SIG-M5 (cell line): ENCODE measurements around the gene ANTXR1.

ENCODE experiments used
- DNase-seq: peaks from one replicate; lab custom pipeline; 2025; lab: John Stamatoyannopoulos, UW

Gene ANTXR1

GRCh38 chr2:69007169-69007568 lies 5.8 kb upstream of the ANTXR1 start:
- DNase-seq = no peak

- DNase-seq = no peak
Observed at GRCh38 chr2:69007603-69008002, 5.4 kb upstream of the ANTXR1 start.

DNA sequence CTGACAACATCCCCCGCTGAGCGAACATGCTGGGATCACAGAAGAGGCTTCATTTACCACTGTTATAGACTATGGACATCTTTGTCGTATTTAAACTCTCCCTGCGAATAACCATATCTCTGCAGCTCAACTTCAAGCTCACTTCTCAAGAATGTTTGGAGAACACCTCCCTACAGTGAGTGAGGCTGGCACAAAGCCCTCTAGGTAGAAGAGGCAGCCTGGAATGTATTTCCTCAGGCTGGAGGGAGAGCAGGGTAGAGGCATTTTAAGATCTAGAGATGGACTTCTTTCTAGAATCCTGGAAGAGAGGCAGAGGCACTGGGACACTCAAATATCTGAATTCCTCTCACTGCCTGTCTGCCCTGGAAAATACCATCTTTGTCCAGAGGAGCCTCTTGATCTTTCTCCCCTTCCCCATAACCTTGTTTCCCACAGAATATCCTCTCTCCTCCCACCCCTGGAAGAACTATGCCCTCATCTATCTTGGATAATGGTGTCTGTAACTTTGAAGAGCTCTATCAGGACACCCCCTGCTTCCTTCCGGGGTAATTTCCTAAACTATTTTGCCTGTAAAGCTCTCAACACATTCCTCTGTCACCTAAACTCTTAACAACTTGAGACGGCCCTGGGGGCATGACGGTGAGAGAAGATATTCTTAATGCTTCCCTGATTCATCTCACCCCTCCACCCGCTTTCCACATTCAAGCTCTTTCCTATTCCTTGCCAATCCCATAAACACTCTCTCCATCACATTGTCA lies 2.4 kb upstream of the ANTXR1 start:
- DNase-seq = no peak

DNA sequence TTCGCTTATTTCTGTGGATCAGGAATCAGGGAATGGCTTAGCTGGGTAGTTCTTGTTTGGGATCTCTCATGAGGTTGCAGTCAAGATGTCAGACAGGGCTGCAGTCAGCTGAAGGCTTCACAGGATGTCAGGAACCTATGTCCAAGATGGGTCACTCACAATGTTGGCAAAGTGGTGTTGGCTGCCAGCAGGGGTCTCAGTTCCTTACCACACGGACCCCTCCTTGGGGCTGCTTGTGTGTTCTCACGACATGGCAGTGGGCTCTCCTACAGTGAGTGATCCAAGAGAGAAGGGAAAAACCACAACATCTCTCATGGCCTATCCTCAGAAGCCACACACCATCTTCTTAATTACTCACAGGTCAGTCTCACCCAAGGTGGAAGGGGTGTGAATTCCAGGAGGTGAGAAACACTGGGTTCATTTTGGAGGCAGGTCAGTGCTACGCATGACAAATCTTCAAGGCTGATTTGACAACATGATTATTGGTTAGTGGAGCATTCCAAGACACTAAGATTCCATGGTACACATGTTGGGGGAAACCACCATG lies 1.3 kb upstream of the ANTXR1 start:
- DNase-seq = no peak

- DNase-seq = no peak
Observed at GRCh38 chr2:69012310-69013141, 453 bp upstream of the ANTXR1 start.

- DNase-seq = no peak
Observed at GRCh38 chr2:69013840-69014821, 1.2 kb downstream of the ANTXR1 start.

DNA sequence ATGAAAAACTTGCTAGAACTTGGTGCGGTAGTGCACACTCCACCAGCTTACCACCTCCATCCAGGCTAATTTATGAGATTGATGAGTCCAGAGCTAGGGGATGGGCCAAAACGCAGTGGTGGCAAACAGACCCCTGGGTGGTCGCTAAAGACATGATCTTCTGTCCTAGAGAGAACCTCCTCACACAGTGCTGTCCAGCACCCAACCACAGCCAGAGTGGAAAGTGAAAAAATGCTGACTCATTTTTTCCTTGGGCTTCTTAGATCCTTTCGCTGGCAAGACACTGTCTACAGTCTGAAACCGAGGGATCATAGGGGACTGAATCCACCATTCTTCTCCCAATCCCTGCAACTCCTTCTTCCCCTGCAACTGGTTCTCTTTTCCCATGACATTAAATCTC lies 4.1 kb downstream of the ANTXR1 start:
- DNase-seq = no peak

GRCh38 chr2:69017835-69018234 lies 4.9 kb downstream of the ANTXR1 start:
- no peak for DNase-seq

DNA sequence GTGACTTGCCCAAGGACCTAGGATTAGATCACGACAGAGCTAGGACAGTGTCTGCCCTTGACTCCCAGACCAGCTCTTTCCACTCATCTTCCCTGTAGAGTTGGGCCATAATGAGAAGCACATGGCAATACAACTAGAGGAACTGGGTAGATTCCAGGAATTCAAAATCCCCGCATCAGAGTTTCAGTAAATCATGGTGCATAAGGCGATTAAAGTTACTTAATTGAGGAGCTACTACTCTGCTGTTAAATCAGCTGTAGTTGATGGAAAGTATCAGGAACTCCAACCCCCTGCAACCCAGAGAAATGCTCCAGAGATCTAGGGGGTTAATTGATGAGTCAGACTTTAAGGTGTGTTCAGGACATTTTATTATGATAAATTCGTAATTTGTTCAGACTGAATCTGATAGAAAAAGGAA lies 5.7 kb downstream of the ANTXR1 start:
- DNase-seq = no peak

GRCh38 chr2:69020496-69021426 lies 7.8 kb downstream of the ANTXR1 start:
- DNase-seq = no peak

GRCh38 chr2:69021727-69022126 lies 8.7 kb downstream of the ANTXR1 start:
- DNase-seq = no peak

DNA sequence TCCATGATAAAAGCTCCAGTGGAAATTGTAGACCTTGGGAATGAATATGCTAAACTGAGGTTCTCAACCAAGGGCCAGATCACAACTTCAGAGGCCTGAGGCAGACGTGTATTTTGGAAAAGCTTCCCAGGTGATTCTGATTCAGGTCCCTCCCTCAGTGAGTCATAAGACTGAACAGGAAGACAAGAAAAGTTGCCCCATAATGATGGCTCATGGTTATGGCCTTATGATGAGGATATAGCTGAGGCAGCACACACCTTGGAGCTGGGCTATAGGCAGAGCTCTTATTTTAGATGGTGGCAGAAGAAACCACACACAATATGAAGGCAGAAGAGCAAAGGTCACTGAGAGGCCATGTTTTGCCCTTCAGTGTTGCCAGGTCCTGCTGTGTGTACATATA lies 9.6 kb downstream of the ANTXR1 start:
- no peak for DNase-seq

DNA sequence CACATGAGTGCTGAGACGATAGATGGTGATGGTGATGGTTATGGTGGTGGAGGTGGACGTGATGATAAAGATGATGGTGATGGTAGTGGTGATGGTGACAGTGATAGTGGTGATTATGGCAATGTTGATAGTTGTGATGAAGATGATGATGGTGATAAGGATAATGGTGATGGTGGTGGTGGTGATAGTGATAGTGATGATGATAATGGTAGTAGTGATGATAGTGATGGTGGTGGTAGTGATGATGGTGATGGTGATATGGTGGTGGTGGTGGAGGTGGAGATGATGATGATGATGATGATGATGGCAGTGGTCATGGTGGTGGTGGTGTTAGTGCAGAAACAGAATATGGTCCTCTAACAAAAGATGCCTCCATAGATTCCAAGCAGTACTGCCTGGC lies 10.3 kb downstream of the ANTXR1 start:
- DNase-seq = no peak

DNA sequence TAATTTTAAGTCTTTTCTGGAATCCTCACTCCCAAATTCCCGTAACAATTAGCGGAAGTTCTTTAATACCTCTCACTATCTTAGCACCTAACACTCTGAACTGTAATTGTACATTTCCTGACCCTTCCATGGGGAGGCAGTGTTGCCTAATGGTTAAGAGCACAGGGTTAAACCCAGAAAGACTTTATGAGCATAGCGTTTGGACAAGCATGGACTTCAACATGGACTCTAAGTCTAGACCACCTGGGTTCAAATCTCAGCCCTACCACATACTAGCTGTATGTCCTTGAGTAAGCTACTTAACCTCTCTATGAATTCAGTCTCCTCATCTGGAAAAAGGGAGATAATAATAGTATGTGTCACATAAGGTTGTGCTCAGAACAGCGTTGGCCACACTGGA lies 13.0 kb downstream of the ANTXR1 start:
- DNase-seq = no peak

DNA sequence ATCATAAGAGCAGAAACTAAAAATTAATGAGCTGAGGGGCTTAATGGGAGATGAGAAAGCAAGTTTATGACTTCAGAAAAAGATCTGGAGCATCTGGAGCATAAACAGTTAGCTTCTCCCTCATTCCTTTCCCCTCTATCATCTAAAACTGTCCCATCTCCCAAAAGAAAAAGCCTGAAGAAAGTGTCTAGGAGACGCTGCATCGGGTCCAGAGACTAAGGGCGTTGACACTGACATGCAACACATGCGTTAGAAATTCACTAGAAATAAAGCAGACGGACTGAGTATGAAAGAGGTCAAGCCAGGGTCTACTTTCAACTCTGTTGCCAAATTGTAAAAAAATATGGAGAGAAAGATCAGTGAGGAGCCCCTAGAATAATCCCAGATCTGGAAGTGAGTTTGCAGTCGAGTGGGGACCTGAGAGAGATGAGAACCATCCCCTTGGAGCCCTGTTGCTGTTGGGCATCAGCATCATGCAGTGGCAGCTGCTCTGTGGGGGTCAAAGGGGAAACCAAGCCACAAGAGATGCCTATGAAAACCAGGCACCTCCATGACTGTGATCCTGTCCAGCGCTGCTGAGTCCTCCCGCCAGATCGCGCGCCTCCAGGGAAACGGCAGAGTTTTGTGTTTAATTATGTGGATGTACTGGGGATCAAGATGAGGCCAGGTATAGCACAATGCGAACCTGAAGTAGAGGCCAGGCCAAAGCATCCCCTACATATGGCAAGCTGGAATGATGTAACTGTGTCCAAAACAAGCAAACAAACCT lies 13.9 kb downstream of the ANTXR1 start:
- no peak for DNase-seq

- no peak for DNase-seq
Observed at GRCh38 chr2:69030800-69031428, 17.9 kb downstream of the ANTXR1 start.

DNA sequence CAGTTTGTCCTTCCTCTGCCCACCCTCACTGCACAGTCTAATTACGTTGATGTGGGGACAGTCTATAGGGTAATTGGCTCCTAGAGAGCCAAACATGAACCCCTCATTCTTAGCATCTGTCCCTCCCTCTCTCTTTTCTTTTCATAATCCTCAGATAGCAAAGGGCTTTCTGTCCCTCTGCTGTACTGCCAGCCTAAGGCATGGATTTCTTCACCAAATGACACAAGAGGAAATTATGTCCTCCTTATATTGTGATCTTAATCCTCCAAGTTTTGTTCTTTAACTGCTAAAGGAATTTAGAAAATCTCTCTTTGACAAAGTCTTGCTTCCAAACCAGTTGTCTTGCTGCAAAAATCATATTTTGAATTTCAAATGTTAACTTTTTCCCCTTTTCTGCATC lies 18.5 kb downstream of the ANTXR1 start:
- no peak for DNase-seq

DNA sequence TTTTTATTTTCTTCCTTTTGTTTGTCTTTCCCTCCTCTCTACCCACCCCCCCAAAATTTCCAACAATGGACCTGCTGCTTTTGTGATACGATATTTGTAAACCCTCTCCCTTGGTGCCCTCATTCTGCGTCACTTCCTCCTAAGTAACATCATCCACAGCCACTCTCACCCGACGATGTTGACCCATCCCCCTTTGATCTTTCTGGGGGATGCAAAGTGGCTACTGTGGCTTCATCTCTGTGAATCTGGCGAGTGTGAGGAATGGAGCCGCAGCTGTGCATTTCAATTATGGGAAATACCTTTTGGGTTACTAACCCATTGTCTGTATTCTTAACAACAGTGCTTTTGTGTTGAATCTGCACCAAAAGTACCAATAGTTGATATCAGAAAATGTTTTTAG lies 19.4 kb downstream of the ANTXR1 start:
- DNase-seq = no peak

DNA sequence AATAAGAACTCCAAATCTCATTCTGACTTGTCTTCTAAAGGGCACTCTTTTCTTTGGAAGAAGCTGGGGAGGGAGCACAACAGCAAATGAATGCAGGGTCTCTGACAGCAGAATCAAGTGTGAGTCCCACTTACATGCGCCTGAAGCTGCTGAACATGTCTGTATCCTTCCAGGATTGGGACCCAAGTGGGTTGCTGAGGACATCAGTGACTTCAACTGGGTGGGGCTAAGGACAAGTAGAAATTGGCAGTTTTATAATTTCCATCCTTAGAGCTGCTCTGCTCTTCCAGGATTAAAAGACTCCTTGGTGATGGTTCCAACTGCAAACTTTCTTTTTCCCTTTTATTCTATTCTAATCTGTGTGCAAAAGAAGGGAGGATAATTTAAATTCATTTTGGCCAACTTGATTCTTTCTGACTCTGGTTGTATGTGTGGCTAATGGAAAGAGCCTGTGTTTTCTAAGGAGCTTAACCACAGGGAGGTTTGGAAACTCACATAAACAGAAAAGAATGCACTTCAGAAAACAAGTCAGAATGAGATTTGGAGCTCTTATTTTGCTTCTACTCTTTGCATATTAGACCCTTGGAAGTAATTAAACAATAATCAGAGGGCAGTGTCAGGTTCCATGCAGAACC lies 20.6 kb downstream of the ANTXR1 start:
- DNase-seq = no peak
